Dedifferentiated amniotic fluid mesenchymal stem cell (primary cell): Measurements from ENCODE around the gene POU2AF2.

Experiments used
- DNase-seq: peaks from one replicate; pipeline ENCODE4 v3.0.0-alpha.2; 2016; ENCODE audit errors: extremely low spot score

Gene POU2AF2

GRCh38 chr11:111330234-111330893 is 84.8 kb downstream of the POU2AF2 start:
- no peak for DNase-seq

- DNase-seq = peak; percentile 45
Observed at GRCh38 chr11:111331711-111332479, 86.4 kb downstream of the POU2AF2 start.

- no peak for DNase-seq
Observed at GRCh38 chr11:111334532-111335502, 89.3 kb downstream of the POU2AF2 start.

- no peak for DNase-seq
Observed at GRCh38 chr11:111335549-111335948, 90.0 kb downstream of the POU2AF2 start.
